Ovary (tissue), 3 donors: ENCODE results near the gene FOXP1.

ENCODE experiments used
- EP300 ChIP-seq: sonication (generic); formaldehyde crosslinking; IDR thresholded peaks from one replicate; pipeline ENCODE4 v1.6.1; 2017; ENCODE audit warnings: antibody characterized with exemption
- POLR2A ChIP-seq: fragments of 450-650 bp; IDR thresholded peaks from one replicate; pipeline ENCODE4 v1.6.1; 2017; ENCODE audit warnings: antibody characterized with exemption, mild to moderate bottlenecking, moderate library complexity
- TF ChIP-seq, protein P1 (sequence below), 3 donors: fragments of 450-650 bp in 2 of 3; fragments of 200-600 bp in 1 of 3; IDR thresholded peaks; one replicate each; pipeline versions ENCODE4 v1.5.1 to v1.8.0; 2016 to 2022; ENCODE audit warnings: antibody characterized with exemption in 3 of 3, mild to moderate bottlenecking in 1 of 3
- donor health status: DM: no; HTN: no; CAD: no.

DNA sequence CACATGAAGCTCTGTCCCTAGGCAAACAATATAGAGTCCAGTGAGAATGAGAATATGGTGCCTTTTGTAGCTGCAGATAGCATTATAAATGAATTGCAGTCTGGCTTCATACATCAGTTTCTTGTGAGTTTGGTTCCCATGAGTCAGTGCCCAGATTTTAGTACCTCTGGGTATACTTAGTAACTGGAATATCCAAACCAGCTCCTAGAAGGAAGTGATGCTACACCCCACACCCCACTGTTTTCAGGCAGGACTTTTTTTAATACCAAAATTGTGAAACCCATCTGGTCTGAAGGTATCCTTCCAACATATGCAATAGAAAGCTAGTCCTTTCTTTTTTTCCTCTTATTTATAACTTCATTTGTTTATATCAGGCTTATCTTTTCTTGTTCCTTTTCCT is 42.1 kb upstream of the FOXP1 start:
- TF ChIP-seq POLR2A = no peak
- TF ChIP-seq, protein P1, sequence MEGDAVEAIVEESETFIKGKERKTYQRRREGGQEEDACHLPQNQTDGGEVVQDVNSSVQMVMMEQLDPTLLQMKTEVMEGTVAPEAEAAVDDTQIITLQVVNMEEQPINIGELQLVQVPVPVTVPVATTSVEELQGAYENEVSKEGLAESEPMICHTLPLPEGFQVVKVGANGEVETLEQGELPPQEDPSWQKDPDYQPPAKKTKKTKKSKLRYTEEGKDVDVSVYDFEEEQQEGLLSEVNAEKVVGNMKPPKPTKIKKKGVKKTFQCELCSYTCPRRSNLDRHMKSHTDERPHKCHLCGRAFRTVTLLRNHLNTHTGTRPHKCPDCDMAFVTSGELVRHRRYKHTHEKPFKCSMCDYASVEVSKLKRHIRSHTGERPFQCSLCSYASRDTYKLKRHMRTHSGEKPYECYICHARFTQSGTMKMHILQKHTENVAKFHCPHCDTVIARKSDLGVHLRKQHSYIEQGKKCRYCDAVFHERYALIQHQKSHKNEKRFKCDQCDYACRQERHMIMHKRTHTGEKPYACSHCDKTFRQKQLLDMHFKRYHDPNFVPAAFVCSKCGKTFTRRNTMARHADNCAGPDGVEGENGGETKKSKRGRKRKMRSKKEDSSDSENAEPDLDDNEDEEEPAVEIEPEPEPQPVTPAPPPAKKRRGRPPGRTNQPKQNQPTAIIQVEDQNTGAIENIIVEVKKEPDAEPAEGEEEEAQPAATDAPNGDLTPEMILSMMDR (IDR thresholded peaks at IDR 0.05) = no peak
- TF ChIP-seq EP300 = no peak
